ENCODE data around the gene IQCE. TPM values are rescaled to one million over a fixed set of nuclear protein-coding genes. Genes with fewer than 3 reads are reported as not detected.

IQCE gene
- total RNA-seq, 1 experiment from 2014 or later: 13.4 TPM

DNA sequence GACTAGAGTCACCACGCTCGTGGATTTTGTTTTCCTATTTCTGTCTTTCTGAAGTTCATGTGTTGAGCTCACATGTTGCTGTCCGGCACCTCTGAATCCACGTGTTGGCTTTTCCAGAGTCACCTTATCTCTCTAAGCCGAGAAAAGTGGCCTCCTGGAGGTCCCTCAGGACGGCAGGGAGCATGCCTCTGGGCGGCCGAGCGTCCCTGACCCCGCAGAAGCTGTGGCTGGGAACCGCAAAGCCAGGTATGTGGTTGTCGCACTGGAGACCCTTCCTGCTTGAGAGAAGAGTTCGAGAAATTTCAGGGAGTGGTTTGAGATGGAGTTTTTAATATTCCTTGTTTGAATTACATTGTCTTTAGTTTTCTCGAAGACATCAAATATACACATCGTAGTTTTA lies 12.6 kb downstream of the IQCE start:
- Histone ChIP-seq H3K4me3 (ENCODE audit: low read depth, low read length) (no peak overlapping the region), H3K4me1 (peaks cover 14% of the 10 kb centered on the region; the same call in 1 of the 2 replicates), H3K27me3 (replicated peaks; ENCODE audit: control insufficient read depth, insufficient read depth, low read length) (no peaks in the 10 kb centered on the region), H3K9me3 (no peaks in the 10 kb centered on the region), H3K36me3 (ENCODE audit: control insufficient read depth, insufficient read depth, low read length) (no peaks in the 10 kb centered on the region)
- Mint-ChIP-seq H3K4me1 (ENCODE audit: low read depth, unreplicated experiment) (no peaks in the 10 kb centered on the region), H3K27me3 (ENCODE audit: insufficient read depth, unreplicated experiment) (no peaks in the 10 kb centered on the region), H3K4me3 (ENCODE audit: unreplicated experiment) (no peak overlapping the region), H3K36me3 (ENCODE audit: insufficient read depth, unreplicated experiment) (no peaks in the 10 kb centered on the region), H3K27ac (ENCODE audit: unreplicated experiment) (no peak overlapping the region), H3K9me3 (ENCODE audit: unreplicated experiment) (no peaks in the 10 kb centered on the region)
- intact Hi-C loops (cut with micrococcal nuclease; ENCODE audit: unreplicated experiment): no loop called here
- no peak for DNase-seq
- POLR2A ChIA-PET: no interaction called here
- CTCF ChIA-PET: no interaction called here
- no TSS peak for BruUV-seq (replicated peaks)
- TF ChIP-seq, protein P1, sequence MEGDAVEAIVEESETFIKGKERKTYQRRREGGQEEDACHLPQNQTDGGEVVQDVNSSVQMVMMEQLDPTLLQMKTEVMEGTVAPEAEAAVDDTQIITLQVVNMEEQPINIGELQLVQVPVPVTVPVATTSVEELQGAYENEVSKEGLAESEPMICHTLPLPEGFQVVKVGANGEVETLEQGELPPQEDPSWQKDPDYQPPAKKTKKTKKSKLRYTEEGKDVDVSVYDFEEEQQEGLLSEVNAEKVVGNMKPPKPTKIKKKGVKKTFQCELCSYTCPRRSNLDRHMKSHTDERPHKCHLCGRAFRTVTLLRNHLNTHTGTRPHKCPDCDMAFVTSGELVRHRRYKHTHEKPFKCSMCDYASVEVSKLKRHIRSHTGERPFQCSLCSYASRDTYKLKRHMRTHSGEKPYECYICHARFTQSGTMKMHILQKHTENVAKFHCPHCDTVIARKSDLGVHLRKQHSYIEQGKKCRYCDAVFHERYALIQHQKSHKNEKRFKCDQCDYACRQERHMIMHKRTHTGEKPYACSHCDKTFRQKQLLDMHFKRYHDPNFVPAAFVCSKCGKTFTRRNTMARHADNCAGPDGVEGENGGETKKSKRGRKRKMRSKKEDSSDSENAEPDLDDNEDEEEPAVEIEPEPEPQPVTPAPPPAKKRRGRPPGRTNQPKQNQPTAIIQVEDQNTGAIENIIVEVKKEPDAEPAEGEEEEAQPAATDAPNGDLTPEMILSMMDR (IDR thresholded peaks at IDR 0.05; ENCODE audit: insufficient read depth in 1 of 2, low read depth in 1 of 2, low read length in 1 of 2, severe bottlenecking in 1 of 2, unreplicated experiment in 1 of 2): no peak

DNA sequence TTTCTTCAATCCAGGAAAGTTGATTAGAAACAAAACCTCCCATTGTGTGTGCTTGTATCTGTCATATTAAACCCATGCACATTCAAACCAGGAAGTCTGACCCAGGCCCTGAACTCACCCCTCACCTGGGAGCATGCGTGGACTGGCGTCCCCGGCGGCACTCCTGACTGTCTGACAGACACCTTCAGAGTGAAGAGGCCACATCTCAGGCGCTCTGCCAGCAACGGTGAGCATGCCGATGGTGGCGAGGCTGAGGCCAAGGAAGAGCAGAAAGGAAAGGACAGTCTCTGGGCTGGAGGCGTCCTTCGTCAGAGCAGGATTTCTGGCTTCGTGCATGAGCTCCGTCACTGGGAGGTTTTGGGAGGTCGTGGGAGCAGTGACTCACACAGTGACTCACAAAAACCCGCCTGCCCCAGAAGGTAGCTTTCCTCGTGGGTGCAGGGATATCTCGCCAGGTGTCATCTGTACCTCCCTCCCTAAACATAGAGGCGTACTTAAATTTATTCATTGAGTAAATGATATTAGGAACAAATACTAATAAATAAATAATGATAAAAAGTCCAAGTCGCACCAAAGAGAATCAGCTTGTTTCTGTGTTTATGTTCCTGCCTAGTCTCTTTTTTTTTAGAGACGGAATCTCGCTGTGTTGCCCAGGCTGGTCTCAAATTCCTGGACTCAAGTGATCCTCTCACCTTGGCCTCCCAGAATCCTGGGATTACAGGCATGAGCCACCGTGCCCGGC lies 13.5 kb downstream of the IQCE start:
- no peaks in the 10 kb centered on the region for H3K27me3 ChIP-seq (replicated peaks; ENCODE audit: control insufficient read depth, insufficient read depth, low read length)
- peak in 1 of 2 experiments; percentile 51 for DNase-seq
- H3K4me1 ChIP-seq: peaks cover 14% of the 10 kb centered on the region; the same call in 1 of the 2 replicates
- H3K4me3 ChIP-seq (ENCODE audit: low read depth, low read length): no peak overlapping the region
- H3K4me3 Mint-ChIP-seq (ENCODE audit: unreplicated experiment): no peak overlapping the region
- TF ChIP-seq, protein P1 (IDR thresholded peaks at IDR 0.05; ENCODE audit: insufficient read depth in 1 of 2, low read depth in 1 of 2, low read length in 1 of 2, severe bottlenecking in 1 of 2, unreplicated experiment in 1 of 2): no peak
- intact Hi-C loops (cut with micrococcal nuclease; ENCODE audit: unreplicated experiment): no loop called here
- H3K9me3 ChIP-seq: no peaks in the 10 kb centered on the region
- H3K27ac Mint-ChIP-seq (ENCODE audit: unreplicated experiment): peak overlapping the region; percentile 32
- no TSS peak for BruUV-seq (replicated peaks)
- H3K4me1 Mint-ChIP-seq (ENCODE audit: low read depth, unreplicated experiment): no peaks in the 10 kb centered on the region
- no peaks in the 10 kb centered on the region for H3K9me3 Mint-ChIP-seq (ENCODE audit: unreplicated experiment)
- CTCF ChIA-PET: no interaction called here
- no peaks in the 10 kb centered on the region for H3K36me3 ChIP-seq (ENCODE audit: control insufficient read depth, insufficient read depth, low read length)
- POLR2A ChIA-PET: no interaction called here
- no peaks in the 10 kb centered on the region for H3K36me3 Mint-ChIP-seq (ENCODE audit: insufficient read depth, unreplicated experiment)
- H3K27me3 Mint-ChIP-seq (ENCODE audit: insufficient read depth, unreplicated experiment): no peaks in the 10 kb centered on the region

DNA sequence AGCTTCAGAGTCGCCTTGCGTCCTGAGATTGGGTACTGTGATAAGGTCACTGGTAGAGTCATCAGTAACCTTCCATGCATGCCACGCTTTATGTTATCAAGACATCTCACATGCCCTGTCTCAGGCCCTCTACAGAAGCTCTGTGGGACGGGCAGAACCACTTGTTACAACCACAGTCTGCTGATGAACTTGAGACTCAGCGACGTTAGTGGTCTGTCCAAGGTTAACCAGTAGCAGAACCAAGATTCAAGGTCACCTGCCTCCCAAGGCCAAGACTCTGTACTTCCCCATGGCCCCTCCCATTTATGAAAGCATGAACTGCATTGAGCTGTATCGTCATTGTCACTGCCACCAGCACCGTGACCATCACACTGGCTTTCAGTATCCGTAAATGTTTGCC lies 15.0 kb downstream of the IQCE start:
- no peaks in the 10 kb centered on the region for H3K36me3 Mint-ChIP-seq (ENCODE audit: insufficient read depth, unreplicated experiment)
- POLR2A ChIA-PET: no interaction called here
- no peak for DNase-seq
- H3K4me1 ChIP-seq: peaks cover 14% of the 10 kb centered on the region; the same call in 1 of the 2 replicates
- H3K27me3 ChIP-seq (replicated peaks; ENCODE audit: control insufficient read depth, insufficient read depth, low read length): no peaks in the 10 kb centered on the region
- H3K4me3 Mint-ChIP-seq (ENCODE audit: unreplicated experiment): no peak overlapping the region
- H3K9me3 Mint-ChIP-seq (ENCODE audit: unreplicated experiment): no peaks in the 10 kb centered on the region
- no peaks in the 10 kb centered on the region for H3K9me3 ChIP-seq
- no peak overlapping the region for H3K4me3 ChIP-seq (ENCODE audit: low read depth, low read length)
- H3K27me3 Mint-ChIP-seq (ENCODE audit: insufficient read depth, unreplicated experiment): no peaks in the 10 kb centered on the region
- H3K36me3 ChIP-seq (ENCODE audit: control insufficient read depth, insufficient read depth, low read length): no peaks in the 10 kb centered on the region
- intact Hi-C loops (cut with micrococcal nuclease; ENCODE audit: unreplicated experiment): no loop called here
- no peaks in the 10 kb centered on the region for H3K4me1 Mint-ChIP-seq (ENCODE audit: low read depth, unreplicated experiment)
- no TSS peak for BruUV-seq (replicated peaks)
- H3K27ac Mint-ChIP-seq (ENCODE audit: unreplicated experiment): no peak overlapping the region
- TF ChIP-seq, protein P1 (IDR thresholded peaks at IDR 0.05; ENCODE audit: insufficient read depth in 1 of 2, low read depth in 1 of 2, low read length in 1 of 2, severe bottlenecking in 1 of 2, unreplicated experiment in 1 of 2): no peak
- CTCF ChIA-PET: interaction anchor here (0.6 kb wide), 1 partner anchor 134 kb away, joined by 3 read pairs; no protein-coding TSS in a partner anchor

Measured in Caco-2 (cell line).